Peyer's patch (tissue), 4 donors: Measurements from ENCODE around the gene C6orf52. TPM values are rescaled to one million over a fixed set of nuclear protein-coding genes. Genes with fewer than 3 reads are reported as not detected.

Experiments used
- DNase-seq, 3 donors: peaks; one replicate each; pipeline ENCODE4 v3.0.0-alpha.2; 2017 to 2019
- H3K27ac ChIP-seq, 4 donors: fragments of 200-600 bp; sonication (generic); one replicate each; pipeline ENCODE4 v1.5.1; 2016 to 2019
- H3K27me3 ChIP-seq, 2 donors: fragments of 200-600 bp; sonication (generic); one replicate each; pipeline ENCODE4 v1.5.1; 2019
- H3K36me3 ChIP-seq, 3 donors: fragments of 200-600 bp; sonication (generic); one replicate each; pipeline ENCODE4 v1.5.1; 2016 to 2019
- H3K4me1 ChIP-seq, 4 donors: fragments of 200-600 bp; sonication (generic); one replicate each; pipeline ENCODE4 v1.5.1; 2016 to 2019
- H3K4me3 ChIP-seq, 4 donors: fragments of 200-600 bp; sonication (generic); 1 replicate in 3 of 4; 2 replicates in 1 of 4; pipeline ENCODE4 v1.5.1; 2016 to 2019; ENCODE audit warnings: mild to moderate bottlenecking in 1 of 4
- H3K9me3 ChIP-seq, 4 donors: fragments of 200-600 bp; sonication (generic); one replicate each; pipeline ENCODE4 v1.5.1; 2016 to 2019; ENCODE audit warnings: mild to moderate bottlenecking in 1 of 4
- CTCF ChIP-seq, 6 experiments: fragments of 450-650 bp in 4 of 6; fragments of 200-600 bp in 2 of 6; sonication (generic) in 1 of 6; IDR thresholded peaks; one replicate each; pipeline ENCODE4 v1.5.1; 2017 to 2019; ENCODE audit warnings: antibody characterized with exemption in 6 of 6, mild to moderate bottlenecking in 3 of 6, moderate library complexity in 1 of 6
- POLR2A ChIP-seq, 2 donors: fragments of 450-650 bp; IDR thresholded peaks; one replicate each; pipeline ENCODE4 v1.5.1; 2017; ENCODE audit warnings: antibody characterized with exemption in 2 of 2, mild to moderate bottlenecking in 2 of 2, moderate library complexity in 2 of 2
- total RNA-seq, 4 donors: library from RNA; depleted of rRNA; stranded (reverse); fragments of >200 nt; gene quantifications; one replicate each; pipeline ENCODE4 v1.1.0, GENCODE V29; 2016

Gene C6orf52
- total RNA-seq, 4 donors from 2014 or later: not detected

GRCh38 chr6:10641528-10641927 is 52.9 kb downstream of the C6orf52 start:
- H3K4me1 ChIP-seq: no peaks in the 10 kb centered on the region
- H3K27me3 ChIP-seq: no peaks in the 10 kb centered on the region
- H3K36me3 ChIP-seq: no peaks in the 10 kb centered on the region
- TF ChIP-seq POLR2A (IDR thresholded peaks at IDR 0.05): no peak
- no peak for TF ChIP-seq CTCF (IDR thresholded peaks at IDR 0.05)
- no peak overlapping the region for H3K27ac ChIP-seq
- no peak overlapping the region for H3K4me3 ChIP-seq
- no peak for DNase-seq
- H3K9me3 ChIP-seq: no peaks in the 10 kb centered on the region

DNA sequence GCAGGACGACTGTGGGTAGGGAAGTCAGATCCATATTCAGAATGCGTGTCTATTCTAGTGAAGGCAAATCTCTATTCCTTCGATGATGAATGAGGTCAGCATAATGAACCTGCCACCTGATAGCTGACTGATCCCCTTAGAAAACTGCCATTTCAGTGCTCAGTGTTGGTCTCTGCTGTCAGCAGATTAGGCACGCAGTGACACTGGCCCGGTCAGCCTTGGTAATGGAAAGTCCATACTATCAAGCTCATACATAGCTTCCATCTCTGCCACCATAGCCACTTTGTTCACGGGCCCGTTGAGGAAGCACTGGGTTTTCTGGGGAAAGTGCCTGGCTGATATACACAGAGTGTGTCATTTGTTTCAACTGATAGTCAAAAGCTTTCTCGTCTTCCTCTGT is 54.0 kb downstream of the C6orf52 start:
- Histone ChIP-seq H3K4me3 (no peak overlapping the region), H3K27me3 (no peaks in the 10 kb centered on the region), H3K27ac (no peak overlapping the region), H3K9me3 (no peaks in the 10 kb centered on the region), H3K36me3 (no peaks in the 10 kb centered on the region), H3K4me1 (no peaks in the 10 kb centered on the region)
- no peak for DNase-seq
- TF ChIP-seq POLR2A (IDR thresholded peaks at IDR 0.05): no peak
- TF ChIP-seq CTCF (IDR thresholded peaks at IDR 0.05): no peak

- H3K4me3 ChIP-seq: no peak overlapping the region
- no peak overlapping the region for H3K27ac ChIP-seq
- H3K4me1 ChIP-seq: no peaks in the 10 kb centered on the region
- no peaks in the 10 kb centered on the region for H3K9me3 ChIP-seq
- no peaks in the 10 kb centered on the region for H3K36me3 ChIP-seq
- DNase-seq: no peak
- no peak for TF ChIP-seq POLR2A (IDR thresholded peaks at IDR 0.05)
- TF ChIP-seq CTCF (IDR thresholded peaks at IDR 0.05): no peak
- no peaks in the 10 kb centered on the region for H3K27me3 ChIP-seq
These were observed 61.2 kb downstream of the C6orf52 start for GRCh38 chr6:10633216-10633615.

- no peaks in the 10 kb centered on the region for H3K9me3 ChIP-seq
- no peaks in the 10 kb centered on the region for H3K4me1 ChIP-seq
- no peak overlapping the region for H3K4me3 ChIP-seq
- no peak for DNase-seq
- H3K27ac ChIP-seq: no peak overlapping the region
- peaks cover 0 to 6% (median 0%) of the 10 kb centered on the region in 3 donors for H3K36me3 ChIP-seq
- no peak for TF ChIP-seq CTCF (IDR thresholded peaks at IDR 0.05)
- TF ChIP-seq POLR2A (IDR thresholded peaks at IDR 0.05): no peak
- no peaks in the 10 kb centered on the region for H3K27me3 ChIP-seq
These were observed 64.2 kb downstream of the C6orf52 start for GRCh38 chr6:10630178-10630577.

DNA sequence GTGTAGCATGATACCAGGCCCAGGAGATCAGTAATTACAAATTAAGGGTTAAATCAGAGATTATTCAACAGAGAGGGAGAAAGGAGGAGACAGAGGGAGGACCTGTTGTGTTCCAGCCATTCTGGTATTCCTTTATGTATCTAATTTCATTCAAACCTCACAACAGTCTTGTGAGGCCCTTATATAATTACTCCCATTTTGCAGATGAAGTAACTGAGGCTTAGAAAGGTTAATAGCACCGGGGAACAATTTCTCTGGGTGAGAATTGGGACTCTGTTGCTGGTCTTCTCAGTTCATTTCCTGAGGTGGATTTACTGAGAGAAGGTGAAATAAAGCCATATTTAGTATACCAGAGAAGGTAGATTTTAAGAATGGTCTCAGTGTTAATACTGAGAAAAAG is 66.6 kb downstream of the C6orf52 start:
- no peaks in the 10 kb centered on the region for H3K27me3 ChIP-seq
- no peaks in the 10 kb centered on the region for H3K4me1 ChIP-seq
- H3K36me3 ChIP-seq: peaks cover 0 to 19% (median 0%) of the 10 kb centered on the region in 3 donors
- DNase-seq: no peak
- H3K9me3 ChIP-seq: no peaks in the 10 kb centered on the region
- no peak overlapping the region for H3K27ac ChIP-seq
- TF ChIP-seq POLR2A (IDR thresholded peaks at IDR 0.05) (no peak), CTCF (IDR thresholded peaks at IDR 0.05) (no peak)
- H3K4me3 ChIP-seq: no peak overlapping the region

- TF ChIP-seq POLR2A (IDR thresholded peaks at IDR 0.05) (no peak), CTCF (IDR thresholded peaks at IDR 0.05) (no peak)
- Histone ChIP-seq H3K9me3 (no peaks in the 10 kb centered on the region), H3K36me3 (peaks cover 0 to 29% (median 0%) of the 10 kb centered on the region in 3 donors), H3K4me3 (no peak overlapping the region), H3K27ac (no peak overlapping the region), H3K4me1 (no peaks in the 10 kb centered on the region), H3K27me3 (no peaks in the 10 kb centered on the region)
- DNase-seq: no peak
These were observed 68.2 kb downstream of the C6orf52 start for GRCh38 chr6:10626154-10626741.
